ENCODE measurements around the gene COG5. TPM values are rescaled to one million over a fixed set of nuclear protein-coding genes. Genes with fewer than 3 reads are reported as not detected.

COG5 gene
- total RNA-seq, 1 donor from 2014 or later: 29.5 TPM

DNA sequence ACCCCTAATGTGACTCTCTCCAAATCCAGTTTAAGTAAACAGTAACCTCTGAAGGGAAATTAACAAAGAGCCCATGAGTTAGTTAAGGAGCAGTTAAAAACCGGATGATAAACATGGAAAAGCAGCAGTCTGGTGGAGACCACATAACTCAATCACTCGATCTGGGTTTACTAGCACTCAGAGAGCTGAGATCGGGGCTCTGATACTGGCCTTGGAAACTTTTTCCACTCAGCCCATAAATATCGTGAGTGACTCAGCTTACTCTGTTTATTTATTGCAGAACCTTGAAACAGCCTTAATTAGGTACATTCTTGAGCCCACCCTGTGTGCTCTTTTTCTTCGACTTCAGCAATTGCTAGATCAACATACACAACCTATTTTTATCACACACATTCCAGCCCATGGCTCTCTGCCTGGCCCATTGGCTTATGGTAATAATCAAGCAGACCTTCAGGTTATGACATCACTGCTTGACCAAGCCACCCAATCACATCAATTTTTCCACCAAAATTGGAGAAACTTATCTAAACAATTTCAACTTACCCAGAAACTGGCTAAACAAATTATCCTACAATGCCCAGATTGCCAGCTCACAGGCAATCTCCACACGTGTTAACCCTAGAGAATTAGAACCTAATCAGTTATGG lies 176.0 kb downstream of the COG5 start:
- peaks cover 8% of the 10 kb centered on the region for H3K27me3 Mint-ChIP-seq (ENCODE audit: unreplicated experiment)
- peaks cover 18% of the 10 kb centered on the region for H3K9me3 Mint-ChIP-seq (ENCODE audit: unreplicated experiment)
- no peak for DNase-seq
- TF ChIP-seq, protein P1, sequence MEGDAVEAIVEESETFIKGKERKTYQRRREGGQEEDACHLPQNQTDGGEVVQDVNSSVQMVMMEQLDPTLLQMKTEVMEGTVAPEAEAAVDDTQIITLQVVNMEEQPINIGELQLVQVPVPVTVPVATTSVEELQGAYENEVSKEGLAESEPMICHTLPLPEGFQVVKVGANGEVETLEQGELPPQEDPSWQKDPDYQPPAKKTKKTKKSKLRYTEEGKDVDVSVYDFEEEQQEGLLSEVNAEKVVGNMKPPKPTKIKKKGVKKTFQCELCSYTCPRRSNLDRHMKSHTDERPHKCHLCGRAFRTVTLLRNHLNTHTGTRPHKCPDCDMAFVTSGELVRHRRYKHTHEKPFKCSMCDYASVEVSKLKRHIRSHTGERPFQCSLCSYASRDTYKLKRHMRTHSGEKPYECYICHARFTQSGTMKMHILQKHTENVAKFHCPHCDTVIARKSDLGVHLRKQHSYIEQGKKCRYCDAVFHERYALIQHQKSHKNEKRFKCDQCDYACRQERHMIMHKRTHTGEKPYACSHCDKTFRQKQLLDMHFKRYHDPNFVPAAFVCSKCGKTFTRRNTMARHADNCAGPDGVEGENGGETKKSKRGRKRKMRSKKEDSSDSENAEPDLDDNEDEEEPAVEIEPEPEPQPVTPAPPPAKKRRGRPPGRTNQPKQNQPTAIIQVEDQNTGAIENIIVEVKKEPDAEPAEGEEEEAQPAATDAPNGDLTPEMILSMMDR (IDR thresholded peaks at IDR 0.05; ENCODE audit: partially characterized antibody, unreplicated experiment): no peak
- no peak overlapping the region for H3K4me3 Mint-ChIP-seq (ENCODE audit: unreplicated experiment)
- no peaks in the 10 kb centered on the region for H3K36me3 Mint-ChIP-seq (ENCODE audit: unreplicated experiment)
- H3K4me1 Mint-ChIP-seq (ENCODE audit: low read depth, unreplicated experiment): peaks cover 40% of the 10 kb centered on the region
- H3K27ac Mint-ChIP-seq (ENCODE audit: unreplicated experiment): peak overlapping the region; percentile 76

DNA sequence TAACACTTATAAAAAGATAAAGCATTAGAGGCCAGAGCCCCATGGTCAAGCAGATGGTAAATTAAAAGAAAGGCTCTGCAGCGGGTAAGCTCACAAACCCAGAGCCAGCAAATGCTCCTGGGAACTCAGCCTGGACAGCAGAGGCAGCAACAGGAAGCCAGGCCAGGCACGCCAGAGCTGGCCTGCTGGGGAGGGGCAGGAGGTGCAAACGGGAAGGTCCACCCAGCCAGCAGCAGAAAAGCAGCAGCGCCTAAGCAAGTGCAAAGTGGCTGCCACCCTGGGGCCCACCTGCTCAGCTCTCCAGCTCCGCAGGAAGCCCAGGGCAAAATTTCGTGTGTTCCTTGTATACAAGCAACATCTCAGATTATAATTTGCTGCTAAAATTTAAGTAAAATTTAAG lies 176.6 kb downstream of the COG5 start:
- Mint-ChIP-seq H3K4me3 (ENCODE audit: unreplicated experiment) (no peak overlapping the region), H3K4me1 (ENCODE audit: low read depth, unreplicated experiment) (peaks cover 40% of the 10 kb centered on the region), H3K9me3 (ENCODE audit: unreplicated experiment) (peaks cover 18% of the 10 kb centered on the region), H3K27ac (ENCODE audit: unreplicated experiment) (peak overlapping the region; percentile 96), H3K36me3 (ENCODE audit: unreplicated experiment) (no peaks in the 10 kb centered on the region), H3K27me3 (ENCODE audit: unreplicated experiment) (peaks cover 8% of the 10 kb centered on the region)
- TF ChIP-seq, protein P1 (IDR thresholded peaks at IDR 0.05; ENCODE audit: partially characterized antibody, unreplicated experiment): no peak
- peak; percentile 63 for DNase-seq

DNA sequence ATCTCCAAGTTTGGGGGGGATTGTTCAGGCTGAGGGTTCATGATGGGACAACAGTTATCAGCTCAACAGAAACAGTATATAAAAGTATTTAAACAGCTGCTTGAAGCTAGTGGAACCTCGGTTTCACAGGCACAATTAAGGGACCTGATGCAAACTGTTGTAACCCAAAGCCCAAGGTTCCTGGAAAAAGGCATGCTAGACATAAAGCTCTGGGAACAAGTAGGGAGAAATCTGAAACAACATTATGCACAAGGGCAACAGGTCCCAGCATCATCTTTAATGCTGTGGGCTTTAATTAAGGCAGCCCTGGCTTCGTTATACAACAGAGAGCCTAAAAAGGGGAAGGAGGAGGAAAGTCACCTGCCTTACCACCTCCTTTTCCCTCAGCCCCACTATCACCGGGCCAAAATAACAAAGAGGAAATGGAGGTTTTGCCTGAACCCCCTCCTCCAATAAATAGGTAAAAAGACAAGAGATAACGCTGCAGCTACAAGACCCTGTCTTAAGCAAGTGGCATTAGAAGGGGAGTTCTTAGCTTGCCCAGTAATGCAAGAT lies 177.1 kb downstream of the COG5 start:
- no peaks in the 10 kb centered on the region for H3K36me3 Mint-ChIP-seq (ENCODE audit: unreplicated experiment)
- H3K27ac Mint-ChIP-seq (ENCODE audit: unreplicated experiment): peak overlapping the region; percentile 96
- H3K4me1 Mint-ChIP-seq (ENCODE audit: low read depth, unreplicated experiment): peaks cover 40% of the 10 kb centered on the region
- no peak for DNase-seq
- H3K9me3 Mint-ChIP-seq (ENCODE audit: unreplicated experiment): peaks cover 18% of the 10 kb centered on the region
- H3K27me3 Mint-ChIP-seq (ENCODE audit: unreplicated experiment): peaks cover 8% of the 10 kb centered on the region
- TF ChIP-seq, protein P1 (IDR thresholded peaks at IDR 0.05; ENCODE audit: partially characterized antibody, unreplicated experiment): no peak
- peak overlapping the region; percentile 84 for H3K4me3 Mint-ChIP-seq (ENCODE audit: unreplicated experiment)

DNA sequence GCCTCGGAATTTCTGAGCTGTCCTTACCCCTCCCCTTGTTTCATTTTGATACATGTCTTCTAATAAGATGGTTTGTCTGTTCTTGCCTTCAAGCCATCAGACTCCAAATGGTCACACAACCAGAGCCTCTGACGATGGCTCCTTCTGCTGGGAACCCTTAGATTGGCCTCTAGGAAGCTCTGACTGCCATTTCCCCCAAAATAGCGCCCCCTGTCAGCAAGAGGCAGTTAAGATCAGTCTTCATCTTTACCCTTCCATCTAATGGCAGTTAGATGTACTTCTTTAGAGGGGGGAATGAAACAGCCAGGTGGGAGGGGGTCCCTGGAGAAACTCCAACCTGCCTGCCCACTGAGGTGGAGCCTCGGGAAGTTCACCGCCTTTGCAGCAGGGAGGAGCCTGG lies 179.7 kb downstream of the COG5 start:
- no peak for DNase-seq
- no peak overlapping the region for H3K4me3 Mint-ChIP-seq (ENCODE audit: unreplicated experiment)
- H3K27ac Mint-ChIP-seq (ENCODE audit: unreplicated experiment): no peak overlapping the region
- H3K4me1 Mint-ChIP-seq (ENCODE audit: low read depth, unreplicated experiment): peaks cover 30% of the 10 kb centered on the region
- H3K27me3 Mint-ChIP-seq (ENCODE audit: unreplicated experiment): peaks cover 9% of the 10 kb centered on the region
- H3K36me3 Mint-ChIP-seq (ENCODE audit: unreplicated experiment): no peaks in the 10 kb centered on the region
- peaks cover 18% of the 10 kb centered on the region for H3K9me3 Mint-ChIP-seq (ENCODE audit: unreplicated experiment)
- TF ChIP-seq, protein P1 (IDR thresholded peaks at IDR 0.05; ENCODE audit: partially characterized antibody, unreplicated experiment): no peak

DNA sequence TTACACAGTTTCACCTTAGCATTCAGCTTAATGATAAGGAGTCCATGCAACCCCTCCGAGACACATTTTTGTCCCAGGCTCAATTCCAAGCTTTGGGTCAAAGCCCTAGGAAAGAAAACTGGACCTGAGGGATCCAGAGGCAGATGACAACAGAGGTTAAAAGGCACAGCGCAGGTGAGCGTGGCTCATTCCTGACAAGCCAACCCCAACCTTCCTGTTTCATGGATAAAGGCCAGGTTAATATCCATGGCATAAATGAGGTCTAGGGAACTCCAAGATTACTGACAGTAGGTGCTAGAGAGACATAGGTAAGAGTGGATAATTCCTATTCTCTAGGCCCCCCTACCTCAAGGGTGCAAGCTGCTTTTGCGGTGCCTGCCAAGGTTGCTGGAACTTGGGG lies 180.5 kb downstream of the COG5 start:
- Mint-ChIP-seq H3K4me3 (ENCODE audit: unreplicated experiment) (no peak overlapping the region), H3K36me3 (ENCODE audit: unreplicated experiment) (peaks cover 6% of the 10 kb centered on the region), H3K27ac (ENCODE audit: unreplicated experiment) (no peak overlapping the region), H3K9me3 (ENCODE audit: unreplicated experiment) (peaks cover 18% of the 10 kb centered on the region), H3K27me3 (ENCODE audit: unreplicated experiment) (peaks cover 9% of the 10 kb centered on the region), H3K4me1 (ENCODE audit: low read depth, unreplicated experiment) (peaks cover 30% of the 10 kb centered on the region)
- DNase-seq: no peak
- TF ChIP-seq, protein P1 (IDR thresholded peaks at IDR 0.05; ENCODE audit: partially characterized antibody, unreplicated experiment): no peak
